ENCODE results near the gene SAMD13. TPM values are rescaled to one million over a fixed set of nuclear protein-coding genes. Genes with fewer than 3 reads are reported as not detected.
A peak's percentile ranks its signal among the peaks of the same experiment; 100 is the strongest.

The SAMD13 gene
- total and polyA plus RNA-seq, 2 of the 4 experiments (the other 2 are of a cell fraction), result 0.27 to 0.36 TPM

DNA sequence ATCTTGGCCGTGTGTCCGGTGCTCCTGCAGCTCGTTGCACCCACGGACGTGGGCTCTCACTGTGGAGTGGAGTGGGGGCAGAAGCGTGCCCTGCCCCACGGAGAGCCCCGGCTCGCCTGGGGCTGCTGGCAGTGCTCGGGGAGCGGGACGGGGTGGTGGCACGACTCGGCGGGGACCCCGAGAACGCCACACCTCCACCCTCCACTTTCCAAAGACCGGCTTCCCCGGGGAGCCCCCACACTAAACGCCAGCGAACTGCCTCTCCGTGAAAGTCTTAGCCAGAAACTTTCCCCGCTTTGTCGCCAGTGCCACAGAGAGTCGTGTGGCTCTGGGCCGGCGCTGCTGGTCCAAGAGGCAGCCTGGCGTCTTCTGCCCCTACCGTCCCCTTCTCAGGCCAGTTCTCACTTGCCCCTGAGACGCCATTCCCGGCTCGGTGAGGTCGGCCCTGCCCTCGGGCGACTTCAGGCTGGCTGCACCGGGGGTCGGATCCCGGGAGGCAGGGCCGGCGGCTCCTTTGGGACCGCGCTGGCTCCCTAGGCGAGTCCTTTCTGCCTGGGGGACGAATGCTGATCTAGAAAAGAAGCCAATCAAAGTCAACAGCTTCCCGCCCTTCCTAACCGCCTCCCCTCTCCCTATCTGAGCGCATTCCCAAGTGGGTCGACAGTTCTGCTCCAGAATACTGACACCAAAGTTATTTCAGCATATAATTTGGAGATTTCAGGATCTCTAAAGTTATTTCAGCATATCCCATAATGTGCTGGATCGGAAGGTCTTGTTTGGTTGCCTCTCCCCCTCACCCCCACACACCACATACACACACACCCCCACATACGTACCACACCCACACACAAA is 2.6 kb upstream of the SAMD13 start:
- dilution Hi-C loops (cut with HindIII; ENCODE audit: low sequenced_read_pairs, unreplicated experiment) (no loop called here), intact Hi-C loops (cut with micrococcal nuclease) (no loop called here)
- no peak for TF ChIP-seq MAZ (IDR thresholded peaks at IDR 0.05; ENCODE audit: borderline replicate concordance, low read depth, low read length)
- TF ChIP-seq, protein P1, sequence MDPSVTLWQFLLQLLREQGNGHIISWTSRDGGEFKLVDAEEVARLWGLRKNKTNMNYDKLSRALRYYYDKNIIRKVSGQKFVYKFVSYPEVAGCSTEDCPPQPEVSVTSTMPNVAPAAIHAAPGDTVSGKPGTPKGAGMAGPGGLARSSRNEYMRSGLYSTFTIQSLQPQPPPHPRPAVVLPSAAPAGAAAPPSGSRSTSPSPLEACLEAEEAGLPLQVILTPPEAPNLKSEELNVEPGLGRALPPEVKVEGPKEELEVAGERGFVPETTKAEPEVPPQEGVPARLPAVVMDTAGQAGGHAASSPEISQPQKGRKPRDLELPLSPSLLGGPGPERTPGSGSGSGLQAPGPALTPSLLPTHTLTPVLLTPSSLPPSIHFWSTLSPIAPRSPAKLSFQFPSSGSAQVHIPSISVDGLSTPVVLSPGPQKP (IDR thresholded peaks at IDR 0.05; ENCODE audit: borderline replicate concordance, low read depth, low read length), result no peak
- no peak for TF ChIP-seq CEBPB (IDR thresholded peaks at IDR 0.05; ENCODE audit: low read depth, low read length)
- no peak for TF ChIP-seq FOS (IDR thresholded peaks at IDR 0.05; ENCODE audit: low read depth, low read length)
- TF ChIP-seq SMC3 (IDR thresholded peaks at IDR 0.05; ENCODE audit: low read depth, low read length), result no peak
- TF ChIP-seq BHLHE40 (IDR thresholded peaks at IDR 0.05; ENCODE audit: low read depth, low read length), result no peak
- TF ChIP-seq, protein P2, sequence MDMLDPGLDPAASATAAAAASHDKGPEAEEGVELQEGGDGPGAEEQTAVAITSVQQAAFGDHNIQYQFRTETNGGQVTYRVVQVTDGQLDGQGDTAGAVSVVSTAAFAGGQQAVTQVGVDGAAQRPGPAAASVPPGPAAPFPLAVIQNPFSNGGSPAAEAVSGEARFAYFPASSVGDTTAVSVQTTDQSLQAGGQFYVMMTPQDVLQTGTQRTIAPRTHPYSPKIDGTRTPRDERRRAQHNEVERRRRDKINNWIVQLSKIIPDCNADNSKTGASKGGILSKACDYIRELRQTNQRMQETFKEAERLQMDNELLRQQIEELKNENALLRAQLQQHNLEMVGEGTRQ (IDR thresholded peaks at IDR 0.05; ENCODE audit: low read depth, low read length), result no peak
- TF ChIP-seq RAD21 (IDR thresholded peaks at IDR 0.05; ENCODE audit: low read length), result no peak
- no peak for TF ChIP-seq MXI1 (IDR thresholded peaks at IDR 0.05; ENCODE audit: borderline replicate concordance, low read depth, low read length)
- TF ChIP-seq MAFK (IDR thresholded peaks at IDR 0.05; ENCODE audit: low read depth, low read length), result no peak
- TF ChIP-seq RCOR1 (IDR thresholded peaks at IDR 0.05; ENCODE audit: insufficient replicate concordance, low read length), result no peak
- no peak for TF ChIP-seq CHD1 (IDR thresholded peaks at IDR 0.05; ENCODE audit: low read depth, low read length)
- TF ChIP-seq, protein P3, sequence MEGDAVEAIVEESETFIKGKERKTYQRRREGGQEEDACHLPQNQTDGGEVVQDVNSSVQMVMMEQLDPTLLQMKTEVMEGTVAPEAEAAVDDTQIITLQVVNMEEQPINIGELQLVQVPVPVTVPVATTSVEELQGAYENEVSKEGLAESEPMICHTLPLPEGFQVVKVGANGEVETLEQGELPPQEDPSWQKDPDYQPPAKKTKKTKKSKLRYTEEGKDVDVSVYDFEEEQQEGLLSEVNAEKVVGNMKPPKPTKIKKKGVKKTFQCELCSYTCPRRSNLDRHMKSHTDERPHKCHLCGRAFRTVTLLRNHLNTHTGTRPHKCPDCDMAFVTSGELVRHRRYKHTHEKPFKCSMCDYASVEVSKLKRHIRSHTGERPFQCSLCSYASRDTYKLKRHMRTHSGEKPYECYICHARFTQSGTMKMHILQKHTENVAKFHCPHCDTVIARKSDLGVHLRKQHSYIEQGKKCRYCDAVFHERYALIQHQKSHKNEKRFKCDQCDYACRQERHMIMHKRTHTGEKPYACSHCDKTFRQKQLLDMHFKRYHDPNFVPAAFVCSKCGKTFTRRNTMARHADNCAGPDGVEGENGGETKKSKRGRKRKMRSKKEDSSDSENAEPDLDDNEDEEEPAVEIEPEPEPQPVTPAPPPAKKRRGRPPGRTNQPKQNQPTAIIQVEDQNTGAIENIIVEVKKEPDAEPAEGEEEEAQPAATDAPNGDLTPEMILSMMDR (conservative IDR thresholded peaks at IDR 0.05; ENCODE audit: low read depth, low read length), result no peak

More for the DNA sequence above, 2.6 kb upstream of the SAMD13 start:
- peak overlapping the region; percentile 48; the same call in 1 of the 2 replicates for H2BK20ac ChIP-seq (ENCODE audit: low read depth, low read length)
- in situ Hi-C loops (cut with MboI; ENCODE audit: low sequenced_read_pairs), result no loop called here
- H3K27me3 ChIP-seq (ENCODE audit: control insufficient read depth, insufficient read depth, low read length), result no peaks in the 10 kb centered on the region
- peak overlapping the region; percentile 92 for H4K91ac ChIP-seq (ENCODE audit: insufficient read depth, low read depth, low read length)
- peaks cover 0 to 14% of the 10 kb centered on the region in 2 experiments; a peak in 2 of 4 replicates for H3K79me1 ChIP-seq (ENCODE audit: low read depth in 1 of 2, low read length in 2 of 2)
- H4K5ac ChIP-seq (ENCODE audit: low read depth, low read length), result peak overlapping the region; percentile 89
- H2BK5ac ChIP-seq (ENCODE audit: low read depth, low read length, poor library complexity, severe bottlenecking), result peak overlapping the region; percentile 89
- peak overlapping the region; percentile 82 for H3K4me3 ChIP-seq (ENCODE audit: insufficient read depth, low read depth, low read length)
- H3K36me3 ChIP-seq (ENCODE audit: control insufficient read depth, insufficient read depth, low read length), result no peaks in the 10 kb centered on the region
- peak overlapping the region; percentile 100 for H3K14ac ChIP-seq (replicated peaks; ENCODE audit: low read depth, low read length)
- CTCF ChIA-PET, result no interaction called here
- peak overlapping the region; percentile 67 for H3K27ac ChIP-seq (ENCODE audit: insufficient read depth, low read length)
- peak overlapping the region; percentile 58 to 92 for H4K8ac ChIP-seq (ENCODE audit: low read depth in 2 of 2, low read length in 2 of 2)
- H2AFZ ChIP-seq (replicated peaks; ENCODE audit: low read length, poor library complexity), result peak overlapping the region; percentile 98
- H3K9me3 ChIP-seq (ENCODE audit: control insufficient read depth, insufficient read depth, low read length), result peaks cover 3% of the 10 kb centered on the region; the same call in 1 of the 2 replicates
- peaks cover 4% of the 10 kb centered on the region for H3K9me1 ChIP-seq (ENCODE audit: insufficient read depth, low read length)
- H3K23ac ChIP-seq (ENCODE audit: low read depth, low read length), result peak overlapping the region; percentile 98
- H4K20me1 ChIP-seq (ENCODE audit: insufficient read depth, low read length), result no peaks in the 10 kb centered on the region
- no TSS peak for BruUV-seq (replicated peaks)
- DNase-seq, result no peak
- POLR2A ChIA-PET (ENCODE audit: unreplicated experiment), result interaction anchor here (0.8 kb wide), 1 partner anchor 10 kb away, joined by 9 read pairs; no protein-coding TSS in a partner anchor
- 2% methylated on average over 10 of the region's 50 CpGs; no CpG with 5 or more reads in 1 of the 2 experiments for WGBS, 2 experiments (ENCODE audit: extremely low coverage in 2 of 2, insufficient read length in 1 of 2)
- H2AK9ac ChIP-seq (replicated peaks; ENCODE audit: low read depth, low read length, poor library complexity), result peak overlapping the region; percentile 86
- H2BK15ac ChIP-seq (ENCODE audit: low read depth, low read length), result peak overlapping the region; percentile 77; the same call in 2 of the 3 replicates
- H3K4me2 ChIP-seq (ENCODE audit: low read depth, low read length), result peak overlapping the region; percentile 81
- H3K4me1 ChIP-seq (ENCODE audit: control insufficient read depth, insufficient read depth, low read length), result peaks cover 17% of the 10 kb centered on the region
- H3K56ac ChIP-seq (ENCODE audit: extremely low read depth, insufficient read depth, low read length), result peak overlapping the region; percentile 87
- H2AK5ac ChIP-seq (ENCODE audit: low read depth, low read length), result peak overlapping the region; percentile 81
- peak overlapping the region; percentile 91 for H3K4ac ChIP-seq (ENCODE audit: low read depth, low read length)
- peak; percentile 55 for ATAC-seq (ENCODE audit: low read depth)
- peak overlapping the region; percentile 87 for H3K9ac ChIP-seq (ENCODE audit: low read depth, low read length)
- peak overlapping the region; percentile 56 for H3K18ac ChIP-seq (ENCODE audit: low read depth, low read length)
- H2BK120ac ChIP-seq (ENCODE audit: low read depth, low read length), result peak overlapping the region; percentile 95
